GM18526 (cell line): Measurements from ENCODE around the gene EPC1.

Experiments
- POLR2A ChIP-seq: IDR thresholded peaks from 3 replicates; pipeline ENCODE4 v1.6.1; 2011; ENCODE audit not compliant: insufficient read length; ENCODE audit errors: extremely low read depth

The EPC1 gene

DNA sequence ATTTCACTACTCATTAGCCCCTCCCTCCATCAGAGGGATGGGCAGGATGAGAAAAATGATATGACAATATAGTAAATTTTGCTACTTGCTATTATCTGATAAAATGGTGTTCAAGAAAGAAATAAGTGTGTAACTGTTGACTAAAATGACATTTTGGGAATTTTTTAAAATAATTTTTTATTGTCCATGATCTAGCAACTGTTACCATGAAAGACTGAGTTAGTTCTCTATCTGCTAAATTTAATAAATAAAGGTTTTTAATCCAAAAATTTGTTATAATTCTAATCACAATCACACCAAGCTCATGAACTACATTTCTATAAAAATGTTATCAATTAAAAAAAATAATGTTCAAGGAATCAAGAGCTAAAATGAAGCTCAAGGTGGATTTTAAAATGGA is 28.7 kb upstream of the EPC1 start:
- TF ChIP-seq POLR2A, result no peak

DNA sequence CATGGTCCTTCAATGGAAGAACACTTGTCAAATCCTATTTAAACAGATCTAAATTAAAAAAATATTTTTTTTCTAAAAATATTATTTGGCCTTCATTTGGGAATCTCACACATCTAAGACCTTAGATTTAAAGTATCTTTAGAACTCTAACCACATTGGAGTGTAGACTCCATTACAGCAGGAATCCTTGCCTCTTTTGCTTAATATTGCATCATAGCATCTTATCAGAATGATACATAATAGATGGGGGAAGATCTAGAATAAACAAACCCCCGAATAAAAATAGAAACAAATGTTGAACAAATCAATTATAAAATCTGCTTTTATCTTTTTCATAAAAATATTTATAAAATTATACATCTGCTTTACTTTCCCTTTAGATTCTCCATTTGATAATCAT is 27.6 kb upstream of the EPC1 start:
- no peak for TF ChIP-seq POLR2A

DNA sequence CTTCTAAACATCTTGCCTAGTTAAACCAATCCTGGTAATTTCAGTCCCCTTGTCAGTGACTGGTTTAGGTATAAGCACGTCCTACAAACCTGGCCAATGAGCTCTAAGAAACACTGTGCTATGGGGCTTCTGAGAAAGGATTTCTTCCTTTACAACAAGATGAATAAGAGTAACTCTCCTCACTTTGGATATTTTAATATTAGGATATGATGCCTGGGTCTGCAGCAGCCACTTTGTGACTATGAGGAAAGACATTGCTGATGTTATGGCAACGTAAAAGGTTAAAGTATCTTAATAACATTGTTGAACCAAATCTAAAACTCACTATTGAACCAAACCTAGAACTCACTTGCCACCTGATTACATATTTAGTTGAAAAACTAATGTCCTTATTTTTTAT is 26.5 kb upstream of the EPC1 start:
- TF ChIP-seq POLR2A, result no peak

DNA sequence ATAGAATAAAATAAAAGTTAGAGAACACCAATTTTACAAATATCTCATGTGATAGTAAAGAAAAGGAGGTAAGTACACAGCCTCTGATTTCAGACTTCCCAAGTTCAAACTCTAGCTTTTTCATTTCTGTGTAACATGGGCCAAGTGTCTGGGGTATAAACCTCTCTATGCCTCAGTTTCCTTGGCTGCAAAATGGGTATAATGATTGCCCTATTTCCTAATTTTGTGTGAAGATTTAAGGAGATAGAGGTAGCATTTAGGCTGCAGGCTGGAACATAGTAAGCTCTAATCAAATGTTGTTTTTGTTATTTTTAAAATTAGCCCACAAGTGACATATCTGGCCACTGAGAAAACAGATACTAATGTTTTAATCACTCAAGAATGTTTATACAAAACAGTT is 26.1 kb upstream of the EPC1 start:
- TF ChIP-seq POLR2A, result no peak

DNA sequence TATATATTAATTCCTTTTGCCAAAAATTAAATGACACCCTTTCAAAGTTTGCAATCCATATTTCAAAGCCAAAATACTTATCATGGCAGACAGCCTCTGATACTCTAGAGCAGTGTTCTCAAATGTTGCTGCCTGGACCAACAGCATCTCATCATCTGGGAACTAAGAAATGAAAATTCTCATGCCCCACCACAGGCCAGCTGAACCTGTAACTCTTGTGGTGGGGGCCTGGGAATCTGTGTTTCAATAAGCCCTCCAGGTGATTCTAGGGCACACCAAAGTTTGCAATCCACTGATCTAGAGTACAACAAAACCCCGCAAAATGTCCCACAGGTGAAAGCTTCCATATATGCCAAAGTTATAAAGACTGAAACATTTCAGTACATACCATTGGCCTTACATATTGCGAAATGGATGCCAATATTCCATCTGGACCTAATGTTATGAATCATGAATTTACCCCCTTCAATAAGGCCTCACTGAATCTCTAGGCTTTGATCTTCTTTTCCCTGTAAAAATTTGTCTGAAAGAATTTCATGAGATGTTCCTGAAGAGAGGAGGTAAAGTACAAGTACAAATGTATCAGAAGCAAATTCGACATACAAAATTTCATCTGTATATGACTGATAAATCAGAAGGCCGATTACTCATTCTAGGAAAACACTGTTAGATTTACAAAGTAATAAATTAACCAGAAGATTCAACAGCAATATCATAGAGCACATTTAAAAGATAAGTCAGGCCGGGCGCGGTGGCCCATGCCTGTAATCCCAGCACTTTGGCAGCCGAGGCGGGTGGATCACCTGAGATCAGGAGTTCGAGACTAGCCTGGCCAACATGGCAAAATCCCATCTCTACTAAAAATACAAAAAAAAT is 25.3 kb upstream of the EPC1 start:
- TF ChIP-seq POLR2A, result no peak

DNA sequence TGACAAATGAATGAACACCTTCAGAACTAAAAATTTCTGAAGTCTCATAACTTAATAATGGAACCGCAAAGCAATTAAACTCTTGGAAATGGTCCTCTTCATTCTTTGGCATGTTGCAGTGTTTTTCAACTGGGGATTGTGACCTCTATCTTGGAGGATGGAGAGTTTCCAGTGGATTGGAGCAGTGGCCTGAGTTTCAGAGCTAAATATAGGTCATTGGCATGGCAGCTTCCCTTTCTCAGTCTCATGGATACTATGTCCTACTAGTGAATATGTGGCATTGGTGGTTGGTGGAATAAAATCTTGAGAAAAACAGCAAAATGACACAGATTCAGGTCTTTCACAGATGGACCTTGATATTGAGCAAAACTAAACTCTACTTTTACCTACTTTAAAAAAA is 24.1 kb upstream of the EPC1 start:
- no peak for TF ChIP-seq POLR2A

DNA sequence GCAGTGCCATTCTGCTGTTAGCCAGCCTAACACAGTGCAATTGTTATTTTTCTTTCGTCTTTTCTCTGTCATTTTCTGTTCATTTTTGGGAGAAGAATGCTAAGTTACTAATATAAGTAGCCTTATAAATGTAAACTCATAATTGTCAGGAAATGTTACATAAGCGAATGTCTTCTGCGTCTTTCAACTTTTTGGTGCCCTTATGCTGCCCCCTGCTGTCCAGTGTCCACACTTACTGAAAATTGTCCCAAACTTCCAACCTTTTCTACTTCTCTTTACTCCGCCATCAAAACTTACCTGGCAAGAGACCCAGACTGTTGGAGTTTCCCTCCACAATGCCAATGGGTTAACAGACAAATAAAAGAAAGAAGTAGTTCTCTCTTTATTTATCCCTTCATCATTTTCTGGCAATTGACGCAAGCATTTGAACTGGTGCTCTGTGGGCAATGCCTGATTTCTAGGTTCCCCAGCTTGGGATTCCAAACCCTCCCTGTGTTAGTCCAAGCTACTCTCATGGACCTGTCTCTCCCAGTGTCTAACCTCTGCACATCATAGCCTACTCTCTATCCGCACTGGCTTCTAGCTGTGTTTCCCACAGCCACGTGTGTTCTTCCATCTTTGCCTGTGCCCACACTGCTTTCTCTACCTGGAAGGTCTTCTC is 21.0 kb upstream of the EPC1 start:
- TF ChIP-seq POLR2A, result no peak

DNA sequence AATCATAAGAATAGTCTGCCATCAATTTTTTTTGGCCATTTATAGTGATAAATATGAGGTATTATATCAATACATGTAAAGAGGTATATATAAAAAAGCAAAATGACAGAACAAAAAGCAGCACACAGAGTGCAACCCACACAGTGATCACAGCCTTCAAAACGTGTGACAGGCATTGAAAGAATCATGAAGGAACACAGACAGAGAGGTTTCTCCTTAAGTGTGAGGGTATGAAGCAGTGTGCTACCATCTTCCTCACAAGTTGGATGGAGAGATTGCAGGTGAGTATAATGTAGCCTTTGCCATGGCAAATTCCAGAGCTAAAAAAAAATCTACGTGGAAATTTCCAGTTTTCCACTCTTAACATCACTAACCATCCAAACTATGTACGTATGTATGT is 19.6 kb upstream of the EPC1 start:
- no peak for TF ChIP-seq POLR2A

DNA sequence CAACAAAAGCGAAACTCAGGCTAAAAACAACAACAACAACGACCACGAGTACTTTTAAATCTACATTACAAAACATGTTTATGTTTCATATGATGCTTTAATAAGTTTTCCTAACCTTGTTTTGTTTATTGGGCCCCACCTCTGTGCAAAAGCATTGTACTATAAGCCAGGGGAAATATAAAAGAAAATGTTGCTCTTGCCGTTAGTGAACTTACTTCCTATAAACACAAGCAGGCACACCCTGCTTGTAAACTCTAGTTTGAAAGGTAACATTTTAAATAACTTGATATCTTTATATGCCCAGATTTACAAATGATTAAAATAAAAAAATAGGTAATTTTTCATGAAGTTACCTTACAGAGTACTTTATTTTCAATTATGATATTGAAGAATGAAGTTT is 19.2 kb upstream of the EPC1 start:
- no peak for TF ChIP-seq POLR2A

DNA sequence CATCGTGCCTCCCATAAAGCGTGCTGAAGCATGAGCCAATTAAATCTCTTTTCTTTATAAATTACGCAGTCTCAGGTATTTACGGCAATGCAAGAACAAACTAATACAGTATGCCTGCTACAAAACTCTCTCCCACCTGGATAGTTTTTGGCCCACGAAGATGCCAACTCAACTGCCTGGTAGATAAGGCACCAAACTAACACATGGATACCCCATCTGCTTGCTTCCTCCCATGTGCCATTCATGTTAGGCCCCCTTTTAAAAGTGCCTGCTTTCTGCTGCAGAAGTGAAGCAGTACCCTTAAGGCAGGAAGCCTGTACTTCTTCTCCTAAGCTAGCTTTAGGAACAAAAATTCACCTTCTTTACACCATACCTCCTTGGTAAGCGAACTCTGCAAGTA is 15.6 kb upstream of the EPC1 start:
- TF ChIP-seq POLR2A, result no peak

DNA sequence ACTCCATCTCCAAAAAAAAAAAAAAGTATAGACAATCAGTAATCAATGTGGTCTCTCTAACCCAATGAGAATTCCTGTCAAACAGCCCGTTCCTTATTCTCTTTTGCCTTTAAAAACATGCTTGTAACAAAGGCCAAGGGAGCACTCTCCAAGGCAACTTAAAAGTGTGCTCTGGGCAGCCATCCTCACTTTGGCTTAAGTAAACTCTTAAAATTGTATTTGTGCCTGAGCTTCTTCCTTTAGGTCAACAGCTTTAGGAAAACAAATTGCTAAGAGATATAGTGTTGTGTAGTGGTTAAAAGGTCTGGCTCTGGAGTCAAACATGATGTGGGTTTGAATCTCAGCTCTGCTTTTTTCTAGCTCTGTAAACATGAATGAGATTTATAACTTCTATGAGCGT is 13.9 kb upstream of the EPC1 start:
- TF ChIP-seq POLR2A, result no peak

DNA sequence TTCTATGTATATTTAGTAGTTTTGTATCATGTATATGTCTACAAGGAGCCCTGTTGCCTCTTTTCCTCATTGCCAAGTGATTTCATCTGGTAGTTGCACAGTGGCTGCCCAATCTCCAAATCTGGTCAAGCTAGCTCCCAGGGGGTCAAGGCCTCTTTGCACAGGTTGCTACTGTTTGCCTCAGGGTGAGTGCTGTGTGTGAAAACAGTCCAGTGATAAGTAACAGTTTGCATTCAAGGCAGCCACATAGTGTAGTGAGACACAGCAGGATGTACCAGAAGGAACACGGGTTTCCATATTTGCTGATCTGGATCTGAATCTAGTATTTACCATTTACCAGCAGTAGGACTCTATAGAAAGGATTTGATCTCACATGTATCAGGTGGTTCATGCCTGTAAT is 13.3 kb upstream of the EPC1 start:
- TF ChIP-seq POLR2A, result no peak

DNA sequence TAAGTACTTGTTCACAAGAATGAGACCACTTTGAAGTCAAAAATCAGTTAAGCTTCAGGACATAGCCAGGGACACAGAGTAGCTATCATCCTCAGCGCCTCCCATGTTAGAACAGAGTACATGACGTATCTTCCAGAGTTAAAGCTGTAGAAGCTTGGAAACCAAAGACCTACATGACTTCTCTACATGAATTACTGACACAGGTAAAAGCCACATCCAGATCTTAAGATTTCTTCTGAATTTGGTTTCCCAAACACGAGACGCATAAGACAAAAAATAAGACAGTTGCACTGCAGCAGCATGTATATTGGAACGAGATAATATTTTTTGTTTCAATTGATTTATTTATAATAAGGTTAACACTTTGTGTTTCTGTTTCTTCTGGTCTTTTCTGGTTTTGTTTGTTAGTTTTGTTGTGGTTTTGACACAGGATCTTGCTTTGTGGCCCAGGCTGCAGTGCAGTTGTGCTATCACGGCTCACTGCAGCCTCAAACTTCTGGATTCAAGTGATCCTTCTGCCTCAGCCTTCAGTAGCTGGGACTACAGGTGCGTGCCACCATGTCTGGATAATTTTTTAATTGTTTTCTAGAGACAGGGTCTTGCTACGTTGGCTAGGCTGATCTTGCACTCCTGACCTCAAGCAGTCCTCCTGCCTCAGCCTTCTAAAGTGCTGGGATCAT is 10.2 kb upstream of the EPC1 start:
- no peak for TF ChIP-seq POLR2A

DNA sequence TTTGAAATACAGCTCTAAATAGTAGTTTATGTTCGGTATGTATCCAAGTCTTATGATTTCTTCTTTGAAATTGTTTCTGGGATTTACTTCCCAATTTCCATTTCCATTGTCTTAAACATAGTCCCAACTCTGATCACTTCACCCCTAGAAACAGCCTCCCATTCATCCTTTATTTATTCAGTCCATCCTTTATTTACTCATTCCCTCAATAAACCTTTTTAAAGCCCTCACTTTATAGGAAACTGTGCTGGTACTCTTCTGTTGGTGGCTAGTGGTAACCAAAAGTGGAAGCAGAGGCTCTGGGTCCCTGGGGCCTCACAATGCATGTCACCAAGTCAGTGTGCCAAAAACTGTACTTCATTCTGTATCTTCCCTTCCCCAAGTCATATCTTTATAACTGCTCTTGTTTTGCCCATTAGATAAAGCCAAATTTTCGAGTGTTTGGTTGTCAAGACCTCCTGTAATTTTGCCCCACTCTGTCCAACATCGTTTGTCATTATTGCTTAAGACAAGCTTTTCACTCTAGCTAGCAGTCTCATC is 3.9 kb upstream of the EPC1 start:
- TF ChIP-seq POLR2A, result no peak

DNA sequence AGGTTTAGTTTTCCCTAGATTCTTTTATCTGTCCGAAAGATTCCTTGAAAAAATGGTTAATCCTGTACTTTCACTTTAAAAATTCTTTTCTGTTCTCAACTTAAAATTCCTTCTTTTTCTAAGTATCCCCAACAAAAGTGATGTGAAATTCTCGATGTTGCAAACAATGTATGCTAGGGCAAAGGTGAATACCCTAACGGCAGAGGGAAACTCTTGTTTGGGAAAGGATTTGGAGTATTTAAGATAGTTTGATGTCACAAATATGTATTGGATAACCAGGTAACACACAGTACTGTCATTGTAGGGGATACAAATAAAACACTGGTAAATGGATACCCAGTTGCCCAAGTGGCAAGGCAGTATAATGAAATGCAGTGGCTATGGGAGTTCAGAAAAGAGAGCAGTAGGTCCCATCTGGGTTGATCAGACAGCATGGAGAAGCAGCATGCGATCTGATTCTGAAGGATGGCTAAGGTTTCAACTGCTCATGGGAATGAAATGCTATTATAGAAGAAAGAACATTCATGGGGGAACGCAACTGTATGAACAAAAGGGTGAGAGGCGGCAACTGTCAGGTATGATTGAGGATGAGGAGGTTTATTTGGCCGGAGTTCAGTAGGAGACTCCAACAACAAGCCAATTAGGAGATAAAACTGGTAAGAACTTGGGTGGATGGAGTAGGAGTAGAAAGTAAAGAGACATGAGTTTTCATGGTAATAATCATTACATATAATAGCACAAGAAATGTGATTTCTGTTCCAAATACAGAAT is 3.2 kb upstream of the EPC1 start:
- TF ChIP-seq POLR2A, result no peak
